Upper lobe of left lung (tissue), 4 donors: Measurements from ENCODE around the gene WSB2.
"Not testable (repeated sequence)": the region's sequence is repeated elsewhere in the genome, so short reads cannot be mapped to it uniquely, and the experiment has no call there.

ENCODE experiments used
- EP300 ChIP-seq, 4 donors: sonication (generic); formaldehyde crosslinking; IDR thresholded peaks; one replicate each; pipeline ENCODE4 v1.5.1; 2017; ENCODE audit warnings: antibody characterized with exemption in 4 of 4, control low read depth in 2 of 4
- POLR2A ChIP-seq, 4 donors: fragments of 450-650 bp; IDR thresholded peaks; one replicate each; pipeline ENCODE4 v1.5.1; 2016 to 2017; ENCODE audit warnings: antibody characterized with exemption in 4 of 4, mild to moderate bottlenecking in 2 of 4
- POLR2AphosphoS5 ChIP-seq, 2 donors: sonication (generic); formaldehyde crosslinking; IDR thresholded peaks; one replicate each; pipeline ENCODE4 v1.5.1; 2017; ENCODE audit warnings: antibody characterized with exemption in 2 of 2
- TF ChIP-seq, protein P1 (sequence below), 6 experiments: fragments of 450-650 bp in 4 of 6; fragments of 200-600 bp in 2 of 6; sonication (generic) in 2 of 6; IDR thresholded peaks; one replicate each; pipeline ENCODE4 v1.5.1; 2016 to 2019; ENCODE audit warnings: antibody characterized with exemption in 6 of 6

DNA sequence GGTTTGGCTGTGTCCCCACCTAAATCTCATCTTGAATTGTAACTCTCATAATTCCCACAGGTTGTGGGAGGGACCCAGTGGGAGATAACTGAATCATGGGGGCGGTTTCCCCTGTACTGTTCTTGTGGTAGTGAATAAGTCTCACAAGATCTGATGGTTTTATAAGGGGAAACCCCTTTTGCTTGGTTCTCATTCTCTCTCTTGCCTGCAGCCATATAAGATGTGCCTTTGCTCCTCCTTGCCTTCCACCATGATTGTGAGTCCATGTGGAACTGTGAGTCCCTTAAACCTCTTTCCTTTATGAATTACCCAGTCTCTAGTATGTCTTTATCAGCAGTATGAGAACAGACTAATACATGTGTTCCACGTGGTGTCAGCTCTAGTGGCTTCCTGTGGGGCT, 61.2 kb downstream of the WSB2 start:
- TF ChIP-seq, protein P1, sequence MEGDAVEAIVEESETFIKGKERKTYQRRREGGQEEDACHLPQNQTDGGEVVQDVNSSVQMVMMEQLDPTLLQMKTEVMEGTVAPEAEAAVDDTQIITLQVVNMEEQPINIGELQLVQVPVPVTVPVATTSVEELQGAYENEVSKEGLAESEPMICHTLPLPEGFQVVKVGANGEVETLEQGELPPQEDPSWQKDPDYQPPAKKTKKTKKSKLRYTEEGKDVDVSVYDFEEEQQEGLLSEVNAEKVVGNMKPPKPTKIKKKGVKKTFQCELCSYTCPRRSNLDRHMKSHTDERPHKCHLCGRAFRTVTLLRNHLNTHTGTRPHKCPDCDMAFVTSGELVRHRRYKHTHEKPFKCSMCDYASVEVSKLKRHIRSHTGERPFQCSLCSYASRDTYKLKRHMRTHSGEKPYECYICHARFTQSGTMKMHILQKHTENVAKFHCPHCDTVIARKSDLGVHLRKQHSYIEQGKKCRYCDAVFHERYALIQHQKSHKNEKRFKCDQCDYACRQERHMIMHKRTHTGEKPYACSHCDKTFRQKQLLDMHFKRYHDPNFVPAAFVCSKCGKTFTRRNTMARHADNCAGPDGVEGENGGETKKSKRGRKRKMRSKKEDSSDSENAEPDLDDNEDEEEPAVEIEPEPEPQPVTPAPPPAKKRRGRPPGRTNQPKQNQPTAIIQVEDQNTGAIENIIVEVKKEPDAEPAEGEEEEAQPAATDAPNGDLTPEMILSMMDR (IDR thresholded peaks at IDR 0.05) = not testable (repeated sequence)
- TF ChIP-seq POLR2A, EP300, POLR2AphosphoS5 (IDR thresholded peaks at IDR 0.05): not testable (repeated sequence)
